ENCODE measurements around the gene PDE9A.
"Not testable (repeated sequence)": the region's sequence is repeated elsewhere in the genome, so short reads cannot be mapped to it uniquely, and the experiment has no call there.

PDE9A gene

DNA sequence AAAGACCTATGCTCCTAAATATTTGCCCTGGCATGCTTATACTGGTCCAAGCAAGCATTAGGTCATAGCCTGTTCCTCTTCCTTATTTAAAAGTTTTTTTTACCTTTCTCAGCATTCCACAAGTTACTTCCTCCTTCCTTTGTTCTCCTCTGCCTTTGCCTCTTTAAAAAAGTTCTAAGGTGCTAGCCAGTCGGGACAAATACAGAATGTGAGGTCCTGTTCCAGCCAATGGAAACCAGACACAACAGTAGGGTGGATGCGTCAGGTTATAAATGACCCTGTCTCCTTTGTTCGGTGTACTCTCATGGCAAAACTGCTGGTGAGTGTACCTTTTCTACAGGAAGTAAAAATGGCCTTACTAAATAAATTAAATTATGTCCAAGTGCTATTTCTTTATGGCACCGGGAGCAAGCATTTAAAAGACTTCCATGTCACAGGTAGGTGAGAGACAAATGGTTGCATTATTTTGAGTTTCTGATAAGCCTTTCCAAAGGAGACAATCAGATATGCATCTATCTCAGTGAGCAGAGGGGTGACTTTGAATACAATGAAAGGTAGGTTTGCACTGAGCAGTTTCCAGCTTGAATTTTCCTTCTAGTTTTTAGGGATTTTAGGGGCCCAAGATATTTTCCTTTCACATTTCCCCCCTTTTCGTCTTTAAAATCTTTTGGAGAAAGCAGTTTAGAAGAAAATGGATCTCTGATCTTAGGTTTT, 159.3 kb downstream of the PDE9A start:
- not testable (repeated sequence) for H3K9ac ChIP-seq (ENCODE audit: low read depth in 1 of 2, low read length in 2 of 2); H3K27ac ChIP-seq (ENCODE audit: low read depth, low read length); H3K4me1 ChIP-seq (ENCODE audit: control insufficient read depth in 1 of 2, insufficient read depth in 2 of 2, low read length in 2 of 2); H3K36me3 ChIP-seq (ENCODE audit: control insufficient read depth in 1 of 2, insufficient read depth in 2 of 2, low read length in 2 of 2); H3K4me3 ChIP-seq (ENCODE audit: low read depth in 1 of 2, low read length in 2 of 2); H3K27me3 ChIP-seq (ENCODE audit: control insufficient read depth in 1 of 2, insufficient read depth in 2 of 2, low read length in 2 of 2); H3K9me3 ChIP-seq (ENCODE audit: control insufficient read depth in 1 of 2, low read length in 2 of 2)

DNA sequence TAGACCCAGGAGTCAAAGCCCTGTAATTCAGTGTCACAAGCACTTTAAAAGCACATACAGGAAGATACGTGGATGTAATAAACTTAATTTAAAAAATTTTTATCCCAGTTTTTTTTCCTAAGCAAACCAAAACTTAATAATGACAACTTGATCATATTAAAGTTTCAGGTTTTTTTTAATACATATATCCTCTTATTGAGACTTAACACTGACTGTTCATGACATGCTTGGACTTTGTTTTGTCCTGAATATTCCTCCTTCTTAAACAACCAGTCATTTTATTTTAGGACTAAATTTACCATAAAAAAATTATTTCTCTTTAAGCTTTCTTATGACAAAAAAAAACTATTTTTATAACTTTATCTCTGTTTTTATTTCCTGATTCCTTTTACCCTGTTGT, 161.8 kb downstream of the PDE9A start:
- Histone ChIP-seq H3K4me1 (ENCODE audit: control insufficient read depth in 1 of 2, insufficient read depth in 2 of 2, low read length in 2 of 2) (no peaks in the 10 kb centered on the region), H3K9ac (ENCODE audit: low read depth in 1 of 2, low read length in 2 of 2) (no peak overlapping the region), H3K4me3 (ENCODE audit: low read depth in 1 of 2, low read length in 2 of 2) (no peak overlapping the region), H3K36me3 (ENCODE audit: control insufficient read depth in 1 of 2, insufficient read depth in 2 of 2, low read length in 2 of 2) (no peaks in the 10 kb centered on the region), H3K27ac (ENCODE audit: low read depth, low read length) (no peak overlapping the region), H3K27me3 (ENCODE audit: control insufficient read depth in 1 of 2, insufficient read depth in 2 of 2, low read length in 2 of 2) (no peaks in the 10 kb centered on the region), H3K9me3 (ENCODE audit: control insufficient read depth in 1 of 2, low read length in 2 of 2) (peaks cover 0 to 5% of the 10 kb centered on the region in 2 donors)

DNA sequence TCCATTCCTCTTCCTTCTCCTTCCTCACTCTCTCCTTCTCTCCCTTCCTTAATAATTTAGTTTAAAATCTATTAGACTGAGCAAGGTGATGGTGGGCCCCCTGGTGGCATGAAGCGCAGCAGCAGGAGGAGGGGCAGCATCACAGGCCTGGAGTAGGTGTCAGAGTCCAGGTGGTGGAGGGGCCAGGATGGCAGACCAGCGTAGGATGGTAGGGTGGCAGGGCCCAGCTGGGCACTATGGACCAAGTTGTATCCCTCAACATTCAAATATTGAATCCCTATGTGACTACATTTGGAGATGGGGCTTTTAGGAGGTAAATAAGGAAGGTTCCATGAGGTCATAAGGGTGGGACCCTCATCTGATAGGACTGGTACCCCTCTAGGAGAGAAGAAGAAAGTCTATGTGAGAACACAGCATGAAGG, 164.9 kb downstream of the PDE9A start:
- H3K4me3 ChIP-seq (ENCODE audit: low read depth in 1 of 2, low read length in 2 of 2), result no peak overlapping the region
- no peaks in the 10 kb centered on the region for H3K4me1 ChIP-seq (ENCODE audit: control insufficient read depth in 1 of 2, insufficient read depth in 2 of 2, low read length in 2 of 2)
- no peaks in the 10 kb centered on the region for H3K27me3 ChIP-seq (ENCODE audit: control insufficient read depth in 1 of 2, insufficient read depth in 2 of 2, low read length in 2 of 2)
- no peaks in the 10 kb centered on the region for H3K36me3 ChIP-seq (ENCODE audit: control insufficient read depth in 1 of 2, insufficient read depth in 2 of 2, low read length in 2 of 2)
- H3K9ac ChIP-seq (ENCODE audit: low read depth in 1 of 2, low read length in 2 of 2), result no peak overlapping the region
- H3K9me3 ChIP-seq (ENCODE audit: control insufficient read depth in 1 of 2, low read length in 2 of 2), result peaks cover 0 to 5% of the 10 kb centered on the region in 2 donors
- H3K27ac ChIP-seq (ENCODE audit: low read depth, low read length), result no peak overlapping the region

DNA sequence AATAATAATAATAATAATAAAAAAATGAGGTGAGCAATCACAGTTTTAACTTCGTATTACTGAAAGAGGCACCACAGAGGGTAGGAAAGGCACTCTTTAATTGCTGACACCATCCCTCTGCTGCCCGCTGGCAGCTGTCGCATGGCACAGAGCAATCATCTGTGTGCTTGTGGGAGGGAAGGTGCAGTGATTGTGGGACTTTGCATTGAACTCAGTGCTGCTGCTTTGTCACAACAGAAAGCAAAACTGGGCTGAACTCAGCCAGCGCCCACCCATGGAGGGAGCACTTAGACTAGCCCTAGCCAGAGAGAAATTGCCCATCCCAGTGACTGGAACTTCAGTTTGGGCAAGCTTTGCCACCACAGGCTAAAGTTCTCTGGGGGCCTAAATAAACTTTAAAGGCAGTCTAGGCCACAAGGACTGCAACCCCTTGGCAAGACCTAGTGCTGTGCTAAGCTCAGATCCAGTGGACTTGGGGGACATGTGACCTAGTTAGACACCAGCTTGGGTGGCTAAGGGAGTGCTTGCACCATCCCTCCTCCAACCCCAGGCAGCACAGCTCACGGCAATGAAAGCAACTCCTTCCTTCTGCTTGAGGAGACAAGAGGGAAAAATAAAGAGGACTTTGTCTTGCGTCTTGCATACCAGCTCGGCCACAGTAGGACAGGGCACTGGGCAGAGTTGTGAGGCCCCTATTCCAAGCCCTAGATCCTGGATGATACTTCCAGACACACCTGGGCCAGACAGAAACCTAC, 166.6 kb downstream of the PDE9A start:
- Histone ChIP-seq H3K36me3 (ENCODE audit: control insufficient read depth in 1 of 2, insufficient read depth in 2 of 2, low read length in 2 of 2) (no peaks in the 10 kb centered on the region), H3K4me3 (ENCODE audit: low read depth in 1 of 2, low read length in 2 of 2) (no peak overlapping the region), H3K27me3 (ENCODE audit: control insufficient read depth in 1 of 2, insufficient read depth in 2 of 2, low read length in 2 of 2) (no peaks in the 10 kb centered on the region), H3K27ac (ENCODE audit: low read depth, low read length) (no peak overlapping the region), H3K4me1 (ENCODE audit: control insufficient read depth in 1 of 2, insufficient read depth in 2 of 2, low read length in 2 of 2) (no peaks in the 10 kb centered on the region), H3K9me3 (ENCODE audit: control insufficient read depth in 1 of 2, low read length in 2 of 2) (peaks cover 0 to 5% of the 10 kb centered on the region in 2 donors), H3K9ac (ENCODE audit: low read depth in 1 of 2, low read length in 2 of 2) (no peak overlapping the region)

DNA sequence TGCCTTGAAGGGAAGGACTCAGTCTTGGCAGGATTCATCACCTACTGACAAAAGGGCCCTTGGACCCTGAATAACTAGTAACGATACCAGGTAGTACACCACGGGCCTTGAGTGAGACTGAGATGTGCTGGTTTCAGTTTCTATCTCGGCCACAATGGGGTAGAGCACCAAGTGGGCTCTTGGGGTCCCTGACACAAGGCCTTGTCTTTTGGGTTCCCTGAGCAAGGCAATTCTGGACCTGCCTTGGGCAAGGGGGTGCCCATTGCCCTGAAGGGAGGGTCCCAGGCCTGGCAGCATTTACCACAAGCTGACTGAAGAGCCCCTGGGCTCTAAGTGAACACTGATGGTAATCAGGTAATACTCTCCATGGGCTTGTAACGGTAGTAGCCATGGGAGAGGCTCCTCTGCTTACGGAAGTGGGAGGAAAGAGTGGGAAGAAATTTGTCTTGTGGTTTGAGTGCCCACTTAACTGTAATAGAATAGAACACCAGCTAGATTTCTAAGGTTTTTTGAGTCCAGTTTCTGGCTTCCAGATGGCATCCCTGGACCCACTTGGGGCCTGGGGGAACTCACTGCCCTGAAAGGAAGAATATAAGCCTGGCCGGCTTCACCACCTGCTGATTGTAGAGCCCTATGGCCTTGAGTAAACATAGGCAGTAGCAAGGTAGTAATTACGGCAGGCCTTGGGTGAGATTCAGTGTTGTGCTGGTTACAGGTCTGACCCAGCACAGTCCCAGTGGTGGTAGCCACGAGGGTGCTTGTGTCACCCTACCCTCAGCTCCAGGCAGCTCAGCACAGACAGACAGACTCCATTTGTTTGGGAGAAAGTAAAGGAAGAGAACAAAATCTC, 167.4 kb downstream of the PDE9A start:
- Histone ChIP-seq H3K36me3 (ENCODE audit: control insufficient read depth in 1 of 2, insufficient read depth in 2 of 2, low read length in 2 of 2) (no peaks in the 10 kb centered on the region), H3K4me1 (ENCODE audit: control insufficient read depth in 1 of 2, insufficient read depth in 2 of 2, low read length in 2 of 2) (no peaks in the 10 kb centered on the region), H3K9me3 (ENCODE audit: control insufficient read depth in 1 of 2, low read length in 2 of 2) (peaks cover 0 to 2% of the 10 kb centered on the region in 2 donors), H3K9ac (ENCODE audit: low read depth in 1 of 2, low read length in 2 of 2) (no peak overlapping the region), H3K27ac (ENCODE audit: low read depth, low read length) (no peak overlapping the region), H3K27me3 (ENCODE audit: control insufficient read depth in 1 of 2, insufficient read depth in 2 of 2, low read length in 2 of 2) (no peaks in the 10 kb centered on the region), H3K4me3 (ENCODE audit: low read depth in 1 of 2, low read length in 2 of 2) (no peak overlapping the region)
